ENCODE data around the gene NEURL1B.

The NEURL1B gene

DNA sequence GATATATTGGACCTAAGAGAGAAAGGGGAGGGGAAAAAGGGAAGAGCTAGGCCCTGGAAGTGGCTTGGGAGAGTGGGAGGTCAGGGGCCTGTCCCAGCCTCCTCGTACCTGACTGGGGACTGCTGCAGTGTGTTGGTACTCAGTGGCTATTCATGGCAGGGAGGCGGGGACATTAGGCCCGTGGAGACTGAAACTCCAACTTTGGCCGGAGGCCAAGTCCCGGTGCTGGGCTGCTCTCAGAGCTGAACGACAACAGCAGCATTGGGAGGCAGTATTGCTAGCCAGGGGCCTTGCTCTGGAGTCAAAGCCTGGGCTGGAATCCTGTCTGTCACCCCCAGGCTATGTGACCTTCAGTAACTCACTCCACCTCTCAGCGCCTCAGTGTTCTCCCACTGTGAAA lies 37.8 kb downstream of the NEURL1B start:
- no peak for DNase-seq (ENCODE audit: low spot score)

DNA sequence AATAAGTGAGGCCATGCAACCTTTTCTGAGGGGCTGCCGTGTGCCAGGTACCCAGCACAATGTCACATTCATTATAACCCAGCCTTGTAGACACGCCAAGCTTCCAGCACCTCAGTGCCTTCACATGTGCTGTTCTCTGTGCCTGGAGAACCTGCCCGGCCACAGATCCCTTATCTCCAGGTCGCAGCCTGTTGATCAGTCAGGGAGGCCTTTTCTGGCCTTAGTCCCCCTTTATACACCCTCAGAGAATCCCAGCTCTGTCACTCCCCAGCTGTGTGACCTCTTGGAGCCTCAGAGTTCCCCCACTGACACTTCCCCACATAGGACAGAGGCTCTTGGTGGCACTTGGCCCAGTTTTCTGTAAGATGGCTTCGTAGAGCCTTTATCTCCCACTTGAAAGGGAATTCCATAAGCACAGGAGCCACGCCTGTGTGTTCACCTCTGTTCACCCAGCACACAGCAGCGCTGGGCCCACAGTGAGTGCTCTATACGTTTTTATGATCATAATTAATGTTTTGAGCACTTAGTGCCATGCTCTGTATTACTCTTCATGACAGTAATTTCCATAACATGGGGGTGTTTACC lies 38.7 kb downstream of the NEURL1B start:
- no peak for DNase-seq (ENCODE audit: low spot score)

DNA sequence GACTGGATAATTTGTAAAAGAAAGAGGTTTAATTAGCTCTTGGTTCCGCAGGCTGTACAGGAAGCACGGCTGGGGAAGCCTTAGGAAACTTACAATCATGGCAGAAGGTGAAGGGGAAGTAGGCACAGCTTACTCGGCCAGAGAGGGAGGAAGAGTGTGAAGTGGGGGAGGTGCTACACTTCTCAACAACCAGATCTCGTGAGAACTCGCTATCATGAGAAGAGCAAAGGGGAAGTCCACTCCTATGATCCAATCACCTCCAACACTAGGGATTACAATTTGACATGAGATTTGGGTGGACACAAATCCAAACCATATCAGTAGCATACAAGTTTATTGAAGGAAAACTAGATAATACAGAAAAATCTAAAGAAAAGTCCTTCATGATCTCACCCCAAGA lies 39.9 kb downstream of the NEURL1B start:
- DNase-seq (ENCODE audit: low spot score): no peak

DNA sequence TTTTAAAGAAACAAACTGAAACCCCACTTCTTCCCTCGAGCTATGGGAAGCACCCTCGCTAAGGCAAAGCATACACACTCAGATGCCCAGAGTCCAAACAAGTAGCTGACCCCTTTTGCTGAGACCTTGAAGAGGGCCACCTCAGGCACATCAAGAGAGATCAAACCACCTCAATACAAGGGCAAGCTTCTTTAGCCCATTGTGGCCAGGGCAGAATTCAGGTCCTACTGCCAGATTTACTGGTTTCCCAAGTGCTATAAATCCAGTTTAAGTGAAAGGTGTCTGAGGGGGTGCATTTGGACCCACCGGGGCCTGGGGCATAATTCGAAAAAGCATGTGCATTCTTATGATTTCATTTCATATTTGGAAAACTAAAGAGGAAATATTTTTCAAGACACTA lies 40.4 kb downstream of the NEURL1B start:
- no peak for DNase-seq (ENCODE audit: low spot score)

DNA sequence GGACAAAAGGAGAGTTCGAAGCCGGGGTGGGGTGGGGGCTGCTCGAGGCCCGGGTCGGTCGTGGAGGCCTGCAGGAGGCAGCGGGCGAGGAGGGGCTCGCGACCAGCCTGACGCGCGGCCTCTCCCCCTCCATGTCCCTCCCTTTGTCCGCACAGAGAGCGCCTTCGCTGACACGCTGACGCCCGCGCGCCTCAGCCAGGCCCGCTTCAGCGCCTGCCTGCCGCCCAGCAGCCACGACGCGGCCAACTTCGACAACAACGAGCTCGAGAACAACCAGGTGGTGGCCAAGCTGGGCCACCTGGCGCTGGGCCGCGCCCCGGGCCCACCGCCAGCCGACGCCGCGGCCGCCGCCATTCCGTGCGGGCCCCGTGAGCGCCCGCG lies 42.2 kb downstream of the NEURL1B start:
- DNase-seq (ENCODE audit: low spot score): peak; percentile 67

DNA sequence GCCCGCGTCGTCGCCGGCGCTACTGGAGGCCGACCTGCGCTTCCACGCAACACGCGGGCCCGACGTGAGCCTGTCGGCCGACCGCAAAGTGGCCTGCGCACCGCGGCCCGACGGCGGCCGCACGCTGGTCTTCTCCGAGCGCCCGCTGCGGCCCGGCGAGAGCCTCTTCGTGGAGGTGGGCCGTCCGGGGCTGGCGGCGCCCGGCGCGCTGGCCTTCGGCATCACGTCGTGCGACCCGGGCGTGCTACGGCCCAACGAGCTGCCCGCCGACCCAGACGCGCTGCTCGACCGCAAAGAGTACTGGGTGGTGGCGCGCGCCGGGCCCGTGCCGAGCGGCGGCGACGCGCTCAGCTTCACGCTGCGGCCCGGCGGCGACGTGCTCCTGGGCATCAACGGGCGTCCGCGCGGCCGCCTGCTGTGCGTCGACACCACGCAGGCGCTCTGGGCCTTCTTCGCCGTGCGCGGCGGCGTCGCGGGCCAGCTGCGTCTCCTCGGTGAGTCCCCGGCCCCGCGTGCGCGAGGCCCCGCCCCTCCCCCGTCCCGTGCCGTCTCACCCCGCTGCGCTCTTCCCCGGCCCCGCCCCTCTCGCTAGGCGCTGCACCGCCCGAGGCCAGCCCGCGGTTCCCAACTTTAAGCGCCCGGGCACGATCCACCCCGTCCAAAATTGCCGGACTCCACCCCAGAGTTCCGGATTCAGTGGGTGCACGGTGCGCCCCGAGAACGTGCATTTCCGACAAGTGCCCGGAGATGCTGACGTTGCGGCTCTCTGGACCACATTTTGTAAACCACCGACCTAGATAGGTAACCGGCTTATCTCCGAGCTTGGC lies 42.8 kb downstream of the NEURL1B start:
- peak; percentile 82 for DNase-seq (ENCODE audit: low spot score)

DNA sequence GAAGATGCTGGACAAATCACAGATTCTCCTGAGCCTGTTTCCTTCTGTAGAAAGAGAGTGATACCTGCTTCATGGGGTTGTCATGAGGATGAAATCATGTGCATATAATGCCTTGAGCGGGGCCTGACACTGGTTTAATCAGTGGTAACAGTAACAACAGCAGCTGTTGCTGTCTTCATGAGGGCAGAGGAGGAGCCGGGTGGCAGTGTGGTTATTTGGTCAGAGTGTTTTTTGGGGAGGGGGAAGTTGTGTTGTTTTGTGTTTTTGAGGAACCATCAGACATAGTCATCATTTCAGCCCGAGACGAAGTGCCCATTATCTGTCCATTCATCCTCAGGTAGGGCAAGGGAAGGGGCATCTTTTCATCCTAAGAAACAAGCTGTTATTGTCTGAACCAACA lies 44.0 kb downstream of the NEURL1B start:
- DNase-seq (ENCODE audit: low spot score): no peak

DNA sequence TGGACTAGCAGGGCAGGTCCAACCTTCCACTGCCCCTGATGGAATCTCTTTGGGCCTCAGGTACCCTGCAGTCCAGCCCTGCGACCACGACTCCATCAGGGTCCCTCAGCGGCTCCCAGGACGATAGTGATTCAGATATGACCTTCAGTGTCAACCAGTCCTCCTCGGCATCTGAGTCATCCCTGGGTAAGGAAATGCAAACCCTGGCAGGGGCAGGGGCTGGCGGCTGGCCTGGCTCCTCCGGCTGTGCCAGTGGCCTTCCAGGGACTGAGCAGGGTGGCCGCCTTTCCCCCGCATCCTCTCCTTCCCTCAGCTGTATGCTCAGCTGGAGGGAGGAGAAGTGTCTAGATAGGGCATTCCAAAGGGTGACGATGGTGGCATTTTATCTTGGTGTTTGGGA lies 45.0 kb downstream of the NEURL1B start:
- DNase-seq (ENCODE audit: low spot score): no peak

DNA sequence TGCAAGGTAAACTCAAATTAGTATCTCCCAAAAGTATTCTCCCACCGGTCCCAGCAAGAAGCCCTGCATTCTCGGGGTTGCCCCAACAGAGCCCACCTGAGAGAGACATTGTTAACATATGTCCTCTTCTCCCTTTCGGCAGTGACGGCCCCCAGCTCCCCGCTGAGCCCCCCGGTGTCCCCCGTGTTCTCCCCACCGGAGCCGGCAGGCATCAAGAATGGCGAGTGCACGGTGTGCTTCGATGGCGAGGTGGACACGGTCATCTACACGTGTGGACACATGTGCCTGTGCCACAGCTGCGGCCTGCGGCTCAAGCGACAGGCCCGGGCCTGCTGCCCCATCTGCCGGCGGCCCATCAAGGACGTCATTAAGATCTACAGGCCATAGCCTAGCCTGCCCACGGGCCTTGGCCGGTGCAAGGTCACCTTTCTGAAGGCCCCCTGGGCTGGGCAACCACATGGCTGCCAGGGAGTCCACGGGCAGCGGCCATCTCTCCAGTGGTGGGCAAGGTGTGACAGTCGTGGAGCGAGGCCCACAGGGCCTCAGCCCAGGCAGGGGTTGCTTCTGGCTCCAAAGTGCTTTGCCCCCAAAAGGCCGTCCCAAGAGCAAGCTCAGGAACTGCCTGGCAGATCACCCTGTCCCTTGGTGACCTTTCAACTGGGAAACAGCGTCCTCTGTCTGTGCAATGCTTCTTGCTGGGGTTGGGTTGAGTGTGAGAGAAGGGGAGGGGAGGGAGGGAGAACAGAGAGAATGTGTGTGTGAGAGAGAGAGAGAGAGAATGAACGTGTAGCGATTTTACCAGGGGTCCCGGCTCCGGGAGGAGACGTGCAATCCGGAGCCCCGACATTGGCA lies 45.7 kb downstream of the NEURL1B start:
- DNase-seq (ENCODE audit: low spot score): no peak

DNA sequence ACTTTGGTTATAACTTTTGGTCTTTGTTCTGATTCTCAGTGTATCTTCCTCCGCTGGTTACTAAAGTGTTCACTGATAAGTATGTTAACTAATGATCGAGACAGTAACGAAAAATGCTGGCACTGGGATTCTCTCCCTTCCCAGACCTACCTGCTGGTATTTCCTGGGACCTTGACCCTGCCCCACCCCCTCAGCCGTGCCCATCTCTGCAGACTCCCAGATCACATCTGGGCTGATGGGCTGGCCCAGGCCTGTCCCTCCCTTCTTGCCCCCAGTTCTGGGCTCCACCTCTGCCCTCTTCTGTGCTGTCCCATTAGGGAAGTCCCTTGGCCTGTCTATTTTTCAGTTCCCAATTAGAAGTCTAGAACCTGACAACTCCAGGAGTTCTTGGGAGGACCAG lies 46.9 kb downstream of the NEURL1B start:
- no peak for DNase-seq (ENCODE audit: low spot score)

DNA sequence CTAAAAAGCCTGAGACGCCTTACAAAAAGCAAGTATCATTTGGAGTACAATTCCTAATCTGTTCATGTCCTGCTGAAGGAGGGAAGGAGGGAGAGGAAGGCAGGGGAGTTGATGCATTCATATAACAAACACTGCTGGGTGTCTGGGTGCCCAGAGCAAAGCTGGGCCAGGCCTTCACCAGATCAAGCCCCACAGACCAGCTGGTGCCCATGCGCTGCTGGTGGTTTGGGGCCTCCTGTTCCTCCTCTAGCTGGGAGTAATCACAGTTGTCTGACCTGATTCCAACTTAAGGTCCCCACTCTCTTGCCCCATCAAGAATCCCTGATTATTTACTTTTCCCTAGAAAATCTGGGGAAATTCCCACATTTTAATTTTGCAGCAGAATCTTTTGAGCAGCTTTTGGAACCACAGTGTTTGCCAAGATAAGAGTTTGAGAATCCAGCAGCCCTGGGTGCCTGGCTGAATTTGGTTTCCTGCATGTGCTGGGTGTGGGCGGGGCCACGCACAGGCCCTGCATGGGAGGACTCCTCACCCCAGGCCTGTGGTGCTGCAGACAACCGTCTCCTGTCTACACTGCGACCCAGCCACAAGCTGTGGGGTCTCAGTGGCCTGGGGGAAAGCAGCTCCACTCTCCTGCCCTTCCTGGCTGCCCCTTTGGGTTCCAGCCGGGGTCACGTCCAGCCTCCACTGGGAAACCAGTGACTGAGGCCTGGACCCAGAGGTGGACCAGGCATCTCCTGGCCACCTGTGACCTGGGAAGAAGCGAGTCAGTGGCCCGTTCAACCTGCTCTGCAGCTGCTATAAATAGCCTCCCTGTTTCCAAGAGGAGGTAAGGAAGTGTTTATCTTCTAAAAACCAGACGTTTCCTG lies 47.5 kb downstream of the NEURL1B start:
- DNase-seq (ENCODE audit: low spot score): no peak

DNA sequence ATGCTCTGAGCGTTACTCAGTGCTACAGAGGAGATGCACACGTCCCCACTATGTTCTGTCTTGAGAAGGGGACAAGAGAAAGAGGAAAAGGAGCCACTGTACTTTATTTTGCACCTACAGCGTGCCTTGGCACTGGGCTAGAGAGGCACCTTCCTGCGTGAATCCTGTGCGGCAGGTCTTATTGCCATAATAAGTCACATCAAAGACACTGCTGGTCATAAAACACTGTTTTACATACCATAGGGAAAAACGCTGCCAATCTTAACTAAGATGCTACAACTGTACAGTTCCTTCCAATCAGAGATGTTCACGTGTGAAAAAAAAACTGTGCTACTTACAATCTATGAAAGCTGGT lies 48.1 kb downstream of the NEURL1B start:
- no peak for DNase-seq (ENCODE audit: low spot score)

DNA sequence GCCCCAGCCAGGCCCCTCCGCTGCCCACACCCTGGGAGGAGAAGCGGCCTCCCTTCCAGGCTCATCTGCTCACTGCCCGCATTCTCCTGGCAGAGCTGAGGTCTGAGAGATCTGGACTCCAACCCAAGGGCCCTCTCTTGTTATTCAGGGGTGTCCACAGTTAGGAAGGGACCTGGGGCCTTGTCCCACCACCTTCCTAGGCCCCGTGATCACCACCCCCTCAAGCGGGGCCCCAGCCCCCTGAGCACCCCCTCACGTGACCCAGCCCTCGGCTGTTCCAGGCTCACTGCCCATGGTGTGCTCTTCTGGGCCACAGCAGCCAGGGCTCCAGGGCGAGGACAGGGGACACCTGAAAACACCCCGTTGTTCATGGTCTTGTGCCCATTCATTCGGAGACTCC lies 48.7 kb downstream of the NEURL1B start:
- no peak for DNase-seq (ENCODE audit: low spot score)

DNA sequence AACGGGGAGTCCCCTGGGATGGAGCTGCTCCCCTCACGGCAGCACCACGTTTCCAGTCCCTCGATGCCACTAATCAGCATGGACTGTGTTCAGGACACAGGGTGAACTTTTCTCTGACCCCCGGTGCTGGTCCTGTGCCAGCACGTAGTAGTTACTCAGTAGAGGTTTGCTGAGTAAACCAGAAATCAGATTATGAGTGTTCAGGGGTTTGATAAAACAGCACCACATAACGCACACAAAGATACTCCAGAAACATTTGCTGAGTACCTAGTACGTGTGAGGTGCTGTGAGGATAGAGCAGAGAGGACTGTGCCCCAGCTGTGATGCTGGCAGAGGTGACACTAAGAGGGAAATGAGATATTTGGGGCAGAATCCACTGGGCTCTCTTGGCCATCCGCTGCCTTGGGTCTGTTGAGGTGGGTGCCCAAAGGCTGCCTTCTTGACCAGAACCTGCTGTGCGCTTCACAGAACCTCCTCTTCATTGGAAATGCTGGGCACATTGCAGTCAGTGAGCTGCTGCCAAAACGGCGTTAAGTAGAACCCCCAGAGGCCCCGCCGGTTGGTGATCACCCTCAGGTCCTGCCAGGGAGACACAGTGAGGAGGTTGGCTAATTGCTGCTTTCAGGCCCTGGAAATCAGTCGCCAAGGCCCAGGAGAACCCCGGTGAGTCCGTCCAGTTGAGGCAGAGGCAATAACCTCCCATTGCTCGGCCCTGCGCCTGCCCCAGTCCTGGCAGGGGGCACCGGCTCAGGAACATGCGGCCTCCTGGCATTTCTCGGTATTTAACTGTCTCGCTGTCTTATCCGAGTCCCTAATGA lies 49.4 kb downstream of the NEURL1B start:
- no peak for DNase-seq (ENCODE audit: low spot score)

DNA sequence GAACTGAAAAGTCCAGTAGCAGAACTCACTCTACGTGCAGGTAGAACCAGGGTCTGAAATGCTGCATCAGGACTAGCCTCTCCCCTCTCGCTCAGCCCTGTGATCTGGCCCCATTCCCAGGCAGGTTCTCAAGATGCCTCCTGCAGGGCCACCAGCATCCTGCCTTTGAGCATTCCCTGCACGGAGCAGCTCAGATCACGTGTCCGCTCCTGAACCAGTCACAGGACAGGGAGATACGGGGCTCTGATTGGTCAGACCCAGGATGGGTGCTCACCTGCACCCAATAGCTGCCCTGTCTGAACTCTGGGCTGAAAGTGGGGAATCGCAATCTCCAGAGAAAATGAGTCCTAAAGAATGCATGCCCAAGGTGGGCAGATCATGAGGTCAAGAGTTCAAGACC lies 50.8 kb downstream of the NEURL1B start:
- peak; percentile 51 for DNase-seq (ENCODE audit: low spot score)

DNA sequence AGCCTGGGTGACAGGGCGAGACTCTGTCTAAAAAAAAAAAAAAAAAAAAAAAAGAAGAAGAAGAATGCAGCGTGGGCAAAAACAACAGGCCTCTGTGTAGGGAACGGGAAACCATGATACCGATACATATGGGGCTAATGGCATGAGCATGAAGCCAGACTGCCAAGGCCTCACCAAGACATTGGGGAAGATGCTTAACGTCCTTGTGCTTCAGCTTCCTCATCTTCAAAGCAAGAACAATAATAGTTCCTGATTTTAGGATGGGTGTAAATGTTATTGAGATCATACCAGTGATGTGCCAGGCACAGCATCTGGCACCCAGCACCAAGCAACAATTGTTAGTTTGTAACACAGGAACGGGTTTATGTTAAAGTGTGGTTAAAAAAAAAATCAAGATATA lies 51.4 kb downstream of the NEURL1B start:
- DNase-seq (ENCODE audit: low spot score): no peak

DNA sequence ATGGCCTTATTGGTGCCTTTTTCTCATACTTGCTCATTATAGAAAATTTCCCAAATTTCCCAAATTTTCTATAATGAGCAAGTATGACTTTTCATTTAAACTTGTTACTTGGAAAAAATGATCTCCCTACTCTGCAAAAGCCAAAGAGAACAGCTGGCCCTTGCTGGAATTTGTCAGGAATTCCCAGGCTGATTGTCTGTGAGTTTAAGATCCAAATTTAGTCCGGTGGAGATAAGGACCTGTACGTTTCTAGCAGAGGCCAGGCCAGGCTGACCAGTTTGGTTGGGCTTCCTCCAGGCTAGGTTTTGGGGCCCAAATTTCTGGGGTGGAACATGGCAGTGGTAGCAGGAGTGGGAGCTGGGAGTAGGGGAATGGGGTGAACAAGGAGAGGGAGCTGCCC lies 51.9 kb downstream of the NEURL1B start:
- DNase-seq (ENCODE audit: low spot score): no peak

DNA sequence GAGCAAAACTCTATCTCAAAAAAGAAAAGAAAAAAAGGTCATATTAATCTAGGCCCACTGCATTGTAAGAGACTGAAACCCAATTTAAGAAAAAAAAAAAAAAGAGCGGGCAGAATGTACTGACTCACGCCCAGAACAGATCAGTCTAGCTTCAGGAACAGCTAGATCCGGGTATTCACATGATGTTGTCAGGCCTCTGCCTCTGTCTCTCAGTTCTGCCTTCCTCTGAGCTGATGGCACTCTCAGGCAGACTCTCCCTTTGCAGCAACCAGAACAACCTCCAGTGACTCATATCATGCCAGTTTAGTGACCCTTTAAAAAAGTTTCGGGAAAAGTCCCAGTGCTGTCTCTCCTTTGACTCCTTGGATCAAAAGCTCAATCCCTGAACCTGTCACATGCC lies 53.0 kb downstream of the NEURL1B start:
- DNase-seq (ENCODE audit: low spot score): no peak

DNA sequence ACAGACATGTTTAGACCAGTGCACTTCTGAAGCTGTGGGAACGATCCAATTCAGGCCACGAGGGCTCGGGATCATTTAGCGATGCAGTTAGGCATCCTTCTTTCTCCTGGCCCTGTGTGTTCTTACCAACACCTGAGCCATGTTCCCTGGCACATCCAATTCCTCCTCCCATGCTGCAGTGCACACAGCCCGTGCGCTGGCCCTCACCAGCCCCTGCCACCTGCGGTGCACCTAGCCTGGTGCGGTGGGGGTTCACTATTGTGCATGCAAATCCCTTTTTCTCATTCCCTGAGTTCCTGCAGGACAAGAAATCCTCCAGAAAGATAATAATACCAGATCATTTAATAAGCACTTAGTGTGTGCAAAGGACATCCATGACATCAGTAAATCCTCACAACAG lies 53.5 kb downstream of the NEURL1B start:
- DNase-seq (ENCODE audit: low spot score): no peak

DNA sequence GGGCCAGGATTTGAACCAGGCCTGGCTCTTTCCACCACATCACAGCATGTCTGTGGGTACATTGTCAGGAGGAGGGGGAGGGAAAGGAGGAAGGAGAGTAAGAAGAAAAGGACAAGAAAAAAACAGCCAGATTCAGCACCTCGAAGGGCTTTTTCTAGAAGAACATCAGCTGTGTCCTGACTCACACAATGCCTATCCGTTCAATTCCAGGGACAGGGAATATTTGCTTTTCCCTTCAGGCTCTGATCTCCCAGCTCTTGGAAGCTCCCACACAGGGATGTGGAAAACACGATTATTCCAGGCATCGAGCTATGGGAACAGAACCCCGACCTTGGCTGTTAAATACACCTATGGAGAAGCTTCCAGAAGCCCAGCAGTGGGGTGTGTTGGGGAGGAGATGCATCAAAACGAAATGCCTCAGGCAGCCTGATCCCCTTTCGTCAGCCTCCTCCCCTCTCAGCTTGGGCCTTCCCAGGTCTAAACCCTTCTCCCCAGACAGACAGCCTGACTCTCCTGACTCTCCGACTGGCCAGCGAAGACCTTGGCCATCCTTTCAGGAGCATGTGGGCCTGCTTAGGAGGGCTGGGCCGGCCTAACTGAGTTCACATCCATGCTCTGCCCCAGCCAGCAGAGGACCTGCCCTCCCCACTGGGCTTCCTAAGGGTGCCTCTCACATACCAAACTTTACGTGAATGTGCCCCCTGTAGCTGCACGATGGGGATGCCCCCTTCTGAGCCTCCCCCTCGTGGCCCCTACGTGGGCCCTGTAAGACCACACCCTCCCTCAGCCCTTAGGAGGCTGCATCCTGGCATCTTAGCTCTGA lies 54.4 kb downstream of the NEURL1B start:
- no peak for DNase-seq (ENCODE audit: low spot score)
